ENCODE data around the gene UBTD2. TPM values are rescaled to one million over a fixed set of nuclear protein-coding genes. Genes with fewer than 3 reads are reported as not detected.

Gene UBTD2
- total RNA-seq, 4 donors from 2014 or later, result 17.3 to 26.6 (median 20.2) TPM

DNA sequence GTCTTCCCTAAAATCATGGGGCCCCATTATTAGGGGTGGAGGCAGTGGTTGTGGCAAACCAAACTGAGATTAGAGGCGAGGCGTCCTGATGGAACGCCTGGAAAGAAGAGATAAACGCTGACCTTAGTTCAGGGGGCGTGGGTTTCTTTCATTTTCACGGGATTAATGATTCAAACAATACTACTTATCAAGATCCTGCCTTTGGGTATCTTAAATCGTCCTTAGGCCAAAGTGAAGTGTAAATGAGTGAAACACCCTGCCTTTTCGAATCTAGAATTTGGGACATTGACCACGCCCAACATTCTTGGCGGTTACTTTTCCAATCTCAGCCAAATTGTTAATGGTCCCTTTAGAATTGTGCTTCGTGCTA, 1.0 kb upstream of the UBTD2 start:
- H3K36me3 ChIP-seq, result no peaks in the 10 kb centered on the region
- 2% methylated on average over 7 to 11 of the region's 11 CpGs for WGBS, 2 donors (ENCODE audit: low coverage in 1 of 2)

DNA sequence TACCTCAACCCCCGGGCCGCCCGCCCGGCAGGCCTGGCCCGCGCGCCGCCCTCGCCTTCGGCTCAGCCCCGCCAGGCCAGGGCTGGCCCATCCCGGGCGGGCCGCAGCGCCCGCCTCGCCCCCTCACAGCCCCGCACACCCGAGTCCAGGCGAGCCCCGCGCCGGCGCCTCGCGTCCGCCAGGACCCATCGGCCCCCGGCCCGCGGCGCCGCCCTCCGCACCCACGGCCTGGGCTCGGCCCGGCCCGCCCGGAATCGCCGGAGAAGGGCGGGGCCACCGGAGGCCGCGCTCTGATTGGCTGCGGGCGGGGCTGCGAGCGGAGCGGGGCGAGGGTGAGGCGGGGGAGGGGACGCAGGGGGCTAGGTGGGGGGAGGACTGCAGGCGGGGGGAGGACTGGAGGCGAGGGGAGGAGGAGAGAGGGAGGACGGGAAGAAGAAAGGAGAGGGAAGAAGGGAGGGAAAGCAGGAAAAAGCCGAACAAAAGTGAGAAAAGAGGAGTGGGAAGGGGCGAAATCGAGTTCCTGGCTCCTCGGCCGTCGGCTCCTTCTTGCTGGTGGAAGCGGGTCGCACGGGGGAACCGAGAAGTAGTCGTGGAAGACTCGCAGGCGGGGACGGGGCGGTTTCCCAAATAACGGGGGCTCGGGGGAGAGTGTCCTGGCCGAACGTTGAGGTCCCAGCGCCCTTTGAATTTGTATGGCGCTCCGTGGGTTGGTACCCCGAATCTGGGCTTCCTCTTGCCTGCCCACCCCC, 472 bp upstream of the UBTD2 start:
- H3K27me3 ChIP-seq, result no peaks in the 10 kb centered on the region
- TF ChIP-seq POLR2A (IDR thresholded peaks at IDR 0.05) (peak in 1 of 2 donors; percentile 81), POLR2AphosphoS5 (IDR thresholded peaks at IDR 0.05) (no peak)
- peak; percentile 93 for ATAC-seq
- no peaks in the 10 kb centered on the region for H3K36me3 ChIP-seq
- H3K9me3 ChIP-seq, result no peaks in the 10 kb centered on the region
- peaks cover 0 to 48% (median 11%) of the 10 kb centered on the region in 3 donors for H3K4me1 ChIP-seq
- H3K4me3 ChIP-seq, result peak overlapping the region; percentile 69 to 97
- 0% methylated on average over 8 to 13 of the region's 79 CpGs for WGBS, 2 donors (ENCODE audit: low coverage in 1 of 2)
- peak overlapping the region; percentile 78 to 97 (median 90) for H3K27ac ChIP-seq

More for the DNA sequence above, 1.0 kb upstream of the UBTD2 start:
- TF ChIP-seq, protein P1, sequence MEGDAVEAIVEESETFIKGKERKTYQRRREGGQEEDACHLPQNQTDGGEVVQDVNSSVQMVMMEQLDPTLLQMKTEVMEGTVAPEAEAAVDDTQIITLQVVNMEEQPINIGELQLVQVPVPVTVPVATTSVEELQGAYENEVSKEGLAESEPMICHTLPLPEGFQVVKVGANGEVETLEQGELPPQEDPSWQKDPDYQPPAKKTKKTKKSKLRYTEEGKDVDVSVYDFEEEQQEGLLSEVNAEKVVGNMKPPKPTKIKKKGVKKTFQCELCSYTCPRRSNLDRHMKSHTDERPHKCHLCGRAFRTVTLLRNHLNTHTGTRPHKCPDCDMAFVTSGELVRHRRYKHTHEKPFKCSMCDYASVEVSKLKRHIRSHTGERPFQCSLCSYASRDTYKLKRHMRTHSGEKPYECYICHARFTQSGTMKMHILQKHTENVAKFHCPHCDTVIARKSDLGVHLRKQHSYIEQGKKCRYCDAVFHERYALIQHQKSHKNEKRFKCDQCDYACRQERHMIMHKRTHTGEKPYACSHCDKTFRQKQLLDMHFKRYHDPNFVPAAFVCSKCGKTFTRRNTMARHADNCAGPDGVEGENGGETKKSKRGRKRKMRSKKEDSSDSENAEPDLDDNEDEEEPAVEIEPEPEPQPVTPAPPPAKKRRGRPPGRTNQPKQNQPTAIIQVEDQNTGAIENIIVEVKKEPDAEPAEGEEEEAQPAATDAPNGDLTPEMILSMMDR (IDR thresholded peaks at IDR 0.05), result no peak
- peak; percentile 30 for TF ChIP-seq POLR2AphosphoS5 (IDR thresholded peaks at IDR 0.05)
- no peak for TF ChIP-seq EP300 (IDR thresholded peaks at IDR 0.05)
- TF ChIP-seq POLR2A (IDR thresholded peaks at IDR 0.05), result no peak
- H3K4me3 ChIP-seq, result peak overlapping the region; percentile 69 to 97
- H3K27me3 ChIP-seq, result no peaks in the 10 kb centered on the region
- H3K27ac ChIP-seq, result peak overlapping the region; percentile 78 to 97 (median 90)
- peaks cover 0 to 47% (median 11%) of the 10 kb centered on the region in 3 donors for H3K4me1 ChIP-seq
- no peaks in the 10 kb centered on the region for H3K9me3 ChIP-seq
- no peak for ATAC-seq

DNA sequence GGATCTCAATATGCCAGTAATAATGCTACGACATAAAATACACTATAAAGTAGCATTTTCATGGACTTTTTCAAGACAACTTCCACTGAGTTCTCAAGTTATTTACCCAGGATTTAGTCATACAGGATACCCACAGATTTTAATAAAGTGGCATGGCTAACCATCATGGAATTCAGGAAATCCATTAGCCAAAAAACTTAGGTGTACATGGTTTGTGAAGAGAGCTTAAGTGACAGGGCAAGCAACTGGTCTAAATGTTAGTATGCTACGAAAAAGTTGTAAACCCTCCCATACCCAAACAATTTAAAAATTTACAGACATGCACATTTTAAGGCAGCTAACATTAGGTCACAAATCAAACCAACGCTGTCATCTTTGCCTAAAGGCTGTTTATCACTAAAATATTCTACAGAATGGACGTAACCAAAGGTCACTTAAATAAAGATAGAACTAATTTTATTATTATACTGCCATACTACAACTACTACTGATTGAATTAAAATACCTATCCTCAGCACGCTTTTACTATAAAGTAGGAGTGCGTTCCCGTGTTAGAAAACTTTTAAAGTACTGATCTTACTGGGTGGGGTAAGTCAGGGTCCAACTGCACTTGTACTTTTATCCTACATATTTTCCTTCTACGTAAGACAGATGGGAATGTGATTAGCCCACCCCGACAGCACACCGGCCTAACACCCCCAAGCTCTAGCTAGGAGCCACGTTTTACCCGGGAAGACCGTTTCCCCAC, 1.1 kb downstream of the UBTD2 start:
- Histone ChIP-seq H3K27me3 (no peaks in the 10 kb centered on the region), H3K4me3 (peak overlapping the region; percentile 69 to 97), H3K36me3 (no peaks in the 10 kb centered on the region), H3K9me3 (no peaks in the 10 kb centered on the region), H3K4me1 (peaks cover 0 to 48% (median 11%) of the 10 kb centered on the region in 3 donors), H3K27ac (peak overlapping the region; percentile 87 to 97 (median 93))
- no peak for ATAC-seq
- TF ChIP-seq POLR2AphosphoS5 (IDR thresholded peaks at IDR 0.05), result no peak
- TF ChIP-seq POLR2A (IDR thresholded peaks at IDR 0.05), result no peak
- TF ChIP-seq, protein P1 (IDR thresholded peaks at IDR 0.05), result no peak
- TF ChIP-seq EP300 (IDR thresholded peaks at IDR 0.05), result no peak
- WGBS, 2 donors (ENCODE audit: low coverage in 1 of 2), result 6 to 9% methylated on average over 8 to 12 of the region's 13 CpGs

DNA sequence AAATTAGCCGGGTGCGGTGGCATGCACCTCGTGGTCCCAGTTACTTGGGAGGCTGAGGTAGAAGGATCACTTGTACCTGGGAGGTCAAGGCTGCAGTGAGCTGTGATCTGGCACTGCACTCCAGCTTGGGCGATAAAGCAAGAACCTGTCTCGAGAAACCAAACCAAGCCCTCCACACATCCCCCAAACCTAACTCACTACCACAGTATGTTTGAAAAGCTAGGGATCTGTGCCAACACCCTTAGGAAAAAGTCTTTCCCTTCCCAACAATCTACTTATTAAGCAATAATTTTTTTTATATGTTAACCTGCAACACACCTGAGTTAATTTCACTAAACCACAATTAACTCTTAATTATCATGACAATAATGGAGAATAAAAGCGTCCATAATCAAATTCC, 2.2 kb downstream of the UBTD2 start:
- peaks cover 0 to 53% (median 11%) of the 10 kb centered on the region in 3 donors for H3K4me1 ChIP-seq
- no peak for ATAC-seq
- H3K4me3 ChIP-seq, result peak overlapping the region in 1 of 2 donors; percentile 10
- TF ChIP-seq POLR2AphosphoS5 (IDR thresholded peaks at IDR 0.05), result no peak
- no peak for TF ChIP-seq POLR2A (IDR thresholded peaks at IDR 0.05)
- no peak for TF ChIP-seq EP300 (IDR thresholded peaks at IDR 0.05)
- TF ChIP-seq, protein P1 (IDR thresholded peaks at IDR 0.05), result no peak
- no peaks in the 10 kb centered on the region for H3K27me3 ChIP-seq
- H3K36me3 ChIP-seq, result no peaks in the 10 kb centered on the region
- 54 to 66% methylated on average over 3 to 6 of the region's 6 CpGs for WGBS, 2 donors (ENCODE audit: low coverage in 1 of 2)
- H3K9me3 ChIP-seq, result no peaks in the 10 kb centered on the region
- H3K27ac ChIP-seq, result peak overlapping the region in 1 of 4 donors; percentile 17

DNA sequence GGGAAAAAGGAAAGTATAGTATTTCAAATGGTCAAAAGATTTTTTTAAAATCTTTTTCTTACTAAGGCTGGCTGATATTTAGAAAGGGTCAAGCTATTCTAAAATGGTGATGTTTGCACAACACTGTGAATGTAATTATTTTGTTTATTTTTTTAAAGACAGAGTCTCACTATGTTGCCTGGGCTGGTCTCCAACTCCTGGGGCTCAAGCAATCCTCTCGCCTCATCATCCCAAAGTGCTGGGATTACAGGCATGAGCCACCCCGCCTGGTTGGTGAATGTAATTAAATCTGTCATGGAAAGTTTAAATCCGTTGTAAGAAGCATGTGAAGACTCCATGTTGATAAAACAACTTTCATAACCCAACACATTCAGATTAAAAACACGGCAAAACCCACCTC, 2.6 kb downstream of the UBTD2 start:
- no peak for ATAC-seq
- Histone ChIP-seq H3K36me3 (no peaks in the 10 kb centered on the region), H3K4me3 (peak overlapping the region in 1 of 2 donors; percentile 10), H3K27me3 (no peaks in the 10 kb centered on the region), H3K27ac (peak overlapping the region in 1 of 4 donors; percentile 17), H3K9me3 (no peaks in the 10 kb centered on the region), H3K4me1 (peaks cover 0 to 56% (median 11%) of the 10 kb centered on the region in 3 donors)
- TF ChIP-seq, protein P1 (IDR thresholded peaks at IDR 0.05), result no peak
- TF ChIP-seq POLR2A (IDR thresholded peaks at IDR 0.05) (no peak), EP300 (IDR thresholded peaks at IDR 0.05) (no peak), POLR2AphosphoS5 (IDR thresholded peaks at IDR 0.05) (no peak)
- 37 to 54% methylated on average over 4 of the region's 4 CpGs for WGBS, 2 donors (ENCODE audit: low coverage in 1 of 2)
